Measurements from ENCODE around the gene GGNBP2.

DNA sequence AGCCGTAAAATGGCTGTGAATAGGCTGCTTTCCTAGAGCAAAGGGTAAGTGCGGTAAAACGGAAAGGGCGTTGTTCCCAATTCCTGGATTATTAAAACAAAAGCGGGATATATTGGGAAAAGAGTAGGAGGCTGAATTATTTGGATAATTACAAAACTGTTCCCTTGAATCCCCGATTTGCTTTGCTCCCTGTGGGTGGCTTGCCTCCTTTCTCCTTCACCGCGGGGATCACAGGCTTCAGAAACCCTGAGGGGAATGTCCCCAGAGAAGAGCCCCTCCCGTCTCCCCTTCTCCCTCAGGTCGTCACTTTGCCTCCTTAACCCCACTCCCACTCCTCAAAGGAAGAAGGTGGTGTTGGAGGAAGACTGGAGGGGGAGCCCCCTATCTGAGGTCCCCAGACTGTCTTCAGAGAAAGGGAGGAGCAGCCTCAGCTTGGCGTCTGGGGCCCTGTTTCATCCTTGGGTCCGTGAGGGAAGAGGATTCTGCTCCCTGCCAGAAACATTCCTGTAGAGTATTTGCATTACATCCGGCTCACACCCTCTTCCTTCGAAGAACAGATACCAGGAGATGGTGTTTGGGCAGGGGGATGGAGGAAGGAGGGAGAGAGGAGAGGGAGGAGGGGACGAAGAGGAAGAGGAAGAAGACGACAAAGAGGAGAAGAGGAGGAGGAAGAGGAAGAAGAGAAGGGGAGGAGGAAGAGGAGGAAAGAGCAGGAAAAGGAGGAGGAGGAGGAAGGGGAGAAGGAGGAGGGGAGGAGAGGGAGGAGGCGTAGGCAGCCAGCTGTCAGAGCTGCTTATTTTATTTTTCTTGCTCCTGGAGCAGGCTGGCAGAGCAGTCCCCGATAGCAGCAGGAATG is 88.4 kb downstream of the GGNBP2 start:
- TF ChIP-seq, protein P1, sequence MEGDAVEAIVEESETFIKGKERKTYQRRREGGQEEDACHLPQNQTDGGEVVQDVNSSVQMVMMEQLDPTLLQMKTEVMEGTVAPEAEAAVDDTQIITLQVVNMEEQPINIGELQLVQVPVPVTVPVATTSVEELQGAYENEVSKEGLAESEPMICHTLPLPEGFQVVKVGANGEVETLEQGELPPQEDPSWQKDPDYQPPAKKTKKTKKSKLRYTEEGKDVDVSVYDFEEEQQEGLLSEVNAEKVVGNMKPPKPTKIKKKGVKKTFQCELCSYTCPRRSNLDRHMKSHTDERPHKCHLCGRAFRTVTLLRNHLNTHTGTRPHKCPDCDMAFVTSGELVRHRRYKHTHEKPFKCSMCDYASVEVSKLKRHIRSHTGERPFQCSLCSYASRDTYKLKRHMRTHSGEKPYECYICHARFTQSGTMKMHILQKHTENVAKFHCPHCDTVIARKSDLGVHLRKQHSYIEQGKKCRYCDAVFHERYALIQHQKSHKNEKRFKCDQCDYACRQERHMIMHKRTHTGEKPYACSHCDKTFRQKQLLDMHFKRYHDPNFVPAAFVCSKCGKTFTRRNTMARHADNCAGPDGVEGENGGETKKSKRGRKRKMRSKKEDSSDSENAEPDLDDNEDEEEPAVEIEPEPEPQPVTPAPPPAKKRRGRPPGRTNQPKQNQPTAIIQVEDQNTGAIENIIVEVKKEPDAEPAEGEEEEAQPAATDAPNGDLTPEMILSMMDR (IDR thresholded peaks at IDR 0.05), result no peak
- TF ChIP-seq POLR2A (IDR thresholded peaks at IDR 0.05), result no peak

Measured in body of pancreas (tissue), 4 donors.